IPS DF 19.7 (cell line): ENCODE results near the gene LUC7L.
"Not testable (repeated sequence)": the region's sequence is repeated elsewhere in the genome, so short reads cannot be mapped to it uniquely, and the experiment has no call there.

Experiments
- DNase-seq: peaks from one replicate; pipeline ENCODE4 v3.0.0-alpha.2; 2013; ENCODE audit warnings: low read depth, low spot score

Gene LUC7L

GRCh38 chr16:164827-165538 is 64.3 kb downstream of the LUC7L start:
- DNase-seq, result no peak

GRCh38 chr16:164134-164823 is 65.0 kb downstream of the LUC7L start:
- DNase-seq, result not testable (repeated sequence)

GRCh38 chr16:163696-164095 is 65.6 kb downstream of the LUC7L start:
- DNase-seq, result not testable (repeated sequence)

GRCh38 chr16:163139-163538 is 66.1 kb downstream of the LUC7L start:
- DNase-seq, result not testable (repeated sequence)

GRCh38 chr16:162271-162991 is 66.8 kb downstream of the LUC7L start:
- no peak for DNase-seq

- DNase-seq, result no peak
Observed at GRCh38 chr16:160691-161190, 68.5 kb downstream of the LUC7L start.

GRCh38 chr16:160242-160641 is 69.0 kb downstream of the LUC7L start:
- DNase-seq, result not testable (repeated sequence)

GRCh38 chr16:159136-159849 is 70.0 kb downstream of the LUC7L start:
- DNase-seq, result no peak

GRCh38 chr16:155031-155398 is 74.2 kb downstream of the LUC7L start:
- DNase-seq, result no peak

- DNase-seq, result no peak
Observed at GRCh38 chr16:154217-155030, 74.8 kb downstream of the LUC7L start.

- not testable (repeated sequence) for DNase-seq
Observed at GRCh38 chr16:153550-154216, 75.6 kb downstream of the LUC7L start.

- DNase-seq, result not testable (repeated sequence)
Observed at GRCh38 chr16:153129-153521, 76.1 kb downstream of the LUC7L start.

GRCh38 chr16:152141-153128 is 76.8 kb downstream of the LUC7L start, which contains the start of gene HBZ:
Gene HBZ (plus strand): TSS chr16:152644. CDS start chr16:152910, 266 bp downstream.
- DNase-seq, result no peak

- no peak for DNase-seq
Observed at GRCh38 chr16:149024-149660, 80.1 kb downstream of the LUC7L start.

- DNase-seq, result no peak
Observed at GRCh38 chr16:146646-147045, 82.6 kb downstream of the LUC7L start.

GRCh38 chr16:144797-145252 is 84.4 kb downstream of the LUC7L start:
- DNase-seq, result no peak

- DNase-seq, result no peak
Observed at GRCh38 chr16:143456-143855, 85.8 kb downstream of the LUC7L start.

- DNase-seq, result no peak
Observed at GRCh38 chr16:143047-143446, 86.2 kb downstream of the LUC7L start.
